ENCODE measurements around the gene DBN1. TPM values are rescaled to one million over a fixed set of nuclear protein-coding genes. Genes with fewer than 3 reads are reported as not detected.

The DBN1 gene
- polyA plus RNA-seq, 2 of the 4 experiments (the other 2 are of a cell fraction): 47.7 to 107 TPM

GRCh38 chr5:177446200-177447065 lies 27.0 kb downstream of the DBN1 start, which contains the start of gene PRR7 (continued):
- TF ChIP-seq PHF8 (IDR thresholded peaks at IDR 0.05; ENCODE audit: borderline replicate concordance, low read depth) (0 out of 2 replicates have a peak, but pooled peaks have one; percentile 32), KDM1A (IDR thresholded peaks at IDR 0.05; ENCODE audit: low read depth) (no peak), FOSB (CRISPR knock-in tag; IDR thresholded peaks at IDR 0.05) (0 out of 2 replicates have a peak, but pooled peaks have one; percentile 28), MAFK (IDR thresholded peaks at IDR 0.05; ENCODE audit: partially characterized antibody) (no peak), ELK1 (IDR thresholded peaks at IDR 0.05; ENCODE audit: low read depth, low read length) (no peak), JUN (IDR thresholded peaks at IDR 0.05) (peak in 1 of 2 experiments; percentile 52; a peak in 4 of 5 replicates), HEYL (CRISPR knock-in tag; IDR thresholded peaks at IDR 0.05) (no peak), ZFP36 (IDR thresholded peaks at IDR 0.05; ENCODE audit: borderline replicate concordance, partially characterized antibody) (no peak), NR3C1 (IDR thresholded peaks at IDR 0.05) (no peak), ZNF302 (CRISPR knock-in tag; IDR thresholded peaks at IDR 0.05) (no peak), CEBPB (IDR thresholded peaks at IDR 0.05) (no peak), MAZ (IDR thresholded peaks at IDR 0.05; ENCODE audit: borderline replicate concordance, low read depth, low read length) (no peak), BHLHE40 (IDR thresholded peaks at IDR 0.05; ENCODE audit: low read depth, low read length) (no peak), NPAS2 (CRISPR knock-in tag; IDR thresholded peaks at IDR 0.05; ENCODE audit: borderline replicate concordance) (no peak), ESRRA (IDR thresholded peaks at IDR 0.05; ENCODE audit: borderline replicate concordance, low read length) (no peak), SREBF2 (IDR thresholded peaks at IDR 0.05) (no peak), EHMT2 (IDR thresholded peaks at IDR 0.05; ENCODE audit: low read depth) (no peak), MYC (IDR thresholded peaks at IDR 0.05; ENCODE audit: borderline replicate concordance, low read length) (no peak), ZC3H11A (IDR thresholded peaks at IDR 0.05) (no peak), HOXB13 (CRISPR knock-in tag; IDR thresholded peaks at IDR 0.05; ENCODE audit: low read depth) (no peak), GATA3 (IDR thresholded peaks at IDR 0.05; ENCODE audit: borderline replicate concordance) (no peak; the same call in 1 of the 2 replicates), CHD4 (IDR thresholded peaks at IDR 0.05; ENCODE audit: borderline replicate concordance) (no peak), RARB (CRISPR knock-in tag; IDR thresholded peaks at IDR 0.05) (no peak), HES2 (IDR thresholded peaks at IDR 0.05) (no peak), ZSCAN20 (CRISPR knock-in tag; IDR thresholded peaks at IDR 0.05) (no peak), PBX3 (IDR thresholded peaks at IDR 0.05) (peak; percentile 6), FOXS1 (CRISPR knock-in tag; IDR thresholded peaks at IDR 0.05) (no peak), NFE2L2 (conservative IDR thresholded peaks at IDR 0.05; ENCODE audit: low read length) (no peak)
- TF ChIP-seq, protein P1, sequence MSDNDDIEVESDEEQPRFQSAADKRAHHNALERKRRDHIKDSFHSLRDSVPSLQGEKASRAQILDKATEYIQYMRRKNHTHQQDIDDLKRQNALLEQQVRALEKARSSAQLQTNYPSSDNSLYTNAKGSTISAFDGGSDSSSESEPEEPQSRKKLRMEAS (IDR thresholded peaks at IDR 0.05): peak; percentile 56

All from A549 (cell line).